ENCODE data around the gene HNRNPDL.
A peak's percentile ranks its signal among the peaks of the same experiment; 100 is the strongest.

HNRNPDL gene

GRCh38 chr4:82430964-82431745, 893 bp upstream of the HNRNPDL start:
- H3K9me3 ChIP-seq (replicated peaks in 1 of 2; ENCODE audit: control insufficient read depth in 2 of 2, insufficient read depth in 1 of 2, low read depth in 1 of 2, low read length in 2 of 2), result no peaks in the 10 kb centered on the region
- no peak overlapping the region for H2BK5ac ChIP-seq (ENCODE audit: low read length)
- H3K4me1 ChIP-seq (ENCODE audit: control insufficient read depth in 2 of 2, insufficient read depth in 1 of 2, low read depth in 1 of 2, low read length in 2 of 2), result peaks cover 4 to 8% of the 10 kb centered on the region in 2 donors
- H3K27me3 ChIP-seq (ENCODE audit: control insufficient read depth in 3 of 3, insufficient read depth in 3 of 3, low read depth in 1 of 3, low read length in 3 of 3), result no peaks in the 10 kb centered on the region
- WGBS, 2 donors (ENCODE audit: extremely low coverage in 2 of 2, insufficient read length in 2 of 2, insufficient replicate concordance in 1 of 2), result no CpG with 5 or more reads among the region's 33 CpGs
- H2AFZ ChIP-seq (ENCODE audit: low read length), result peak overlapping the region; percentile 93
- H2BK120ac ChIP-seq (ENCODE audit: low read depth, low read length), result no peak overlapping the region
- H3K79me1 ChIP-seq (ENCODE audit: low read depth, low read length), result peaks cover 4% of the 10 kb centered on the region
- no peak overlapping the region for H4K8ac ChIP-seq (ENCODE audit: low read depth, low read length)
- H3K4ac ChIP-seq (ENCODE audit: low read length), result no peak overlapping the region
- peak overlapping the region; percentile 70 for H3K9ac ChIP-seq (ENCODE audit: low read depth, low read length, poor library complexity)
- no peak overlapping the region for H3K27ac ChIP-seq (replicated peaks; ENCODE audit: low read length)
- peak overlapping the region; percentile 11 for H3K14ac ChIP-seq (ENCODE audit: low read length)
- peak overlapping the region; percentile 92 to 96 for H3K4me3 ChIP-seq (ENCODE audit: low read length in 2 of 2)
- H3K4me2 ChIP-seq (ENCODE audit: insufficient read depth, low read length, poor library complexity, severe bottlenecking), result peak overlapping the region; percentile 75
- H3K18ac ChIP-seq (ENCODE audit: low read length), result no peak overlapping the region
- no peak overlapping the region for H2BK12ac ChIP-seq (ENCODE audit: low read length)
- peaks cover 14 to 65% of the 10 kb centered on the region in 2 donors for H3K36me3 ChIP-seq (replicated peaks in 1 of 2; ENCODE audit: control insufficient read depth in 2 of 2, insufficient read depth in 2 of 2, low read length in 2 of 2)
- no peak for DNase-seq (ENCODE audit: low spot score)
- H2BK15ac ChIP-seq (ENCODE audit: low read length), result no peak overlapping the region
- no peak overlapping the region for H3K23ac ChIP-seq (ENCODE audit: low read depth, low read length, poor library complexity)
- no peak overlapping the region for H4K91ac ChIP-seq (ENCODE audit: low read depth, low read length, poor library complexity)
- no peak overlapping the region for H2AK5ac ChIP-seq (ENCODE audit: low read depth, low read length)

GRCh38 chr4:82429728-82430192, 502 bp downstream of the HNRNPDL start:
- Histone ChIP-seq H3K9ac (ENCODE audit: low read depth, low read length, poor library complexity) (peak overlapping the region; percentile 97), H3K4me1 (ENCODE audit: control insufficient read depth in 2 of 2, insufficient read depth in 1 of 2, low read depth in 1 of 2, low read length in 2 of 2) (peaks cover 6 to 8% of the 10 kb centered on the region in 2 donors), H3K23ac (ENCODE audit: low read depth, low read length, poor library complexity) (peak overlapping the region; percentile 98), H3K14ac (ENCODE audit: low read length) (peak overlapping the region; percentile 94), H3K4me3 (ENCODE audit: low read length in 2 of 2) (peak overlapping the region; percentile 92 to 98), H3K36me3 (replicated peaks in 1 of 2; ENCODE audit: control insufficient read depth in 2 of 2, insufficient read depth in 2 of 2, low read length in 2 of 2) (peaks cover 14 to 65% of the 10 kb centered on the region in 2 donors), H3K9me3 (replicated peaks in 1 of 2; ENCODE audit: control insufficient read depth in 2 of 2, insufficient read depth in 1 of 2, low read depth in 1 of 2, low read length in 2 of 2) (no peaks in the 10 kb centered on the region), H2AFZ (ENCODE audit: low read length) (peak overlapping the region; percentile 93), H3K27me3 (ENCODE audit: control insufficient read depth in 3 of 3, insufficient read depth in 3 of 3, low read depth in 1 of 3, low read length in 3 of 3) (no peaks in the 10 kb centered on the region), H2BK15ac (ENCODE audit: low read length) (peak overlapping the region; percentile 95), H4K8ac (ENCODE audit: low read depth, low read length) (no peak overlapping the region), H3K4ac (ENCODE audit: low read length) (peak overlapping the region; percentile 99), H4K91ac (ENCODE audit: low read depth, low read length, poor library complexity) (peak overlapping the region; percentile 3), H2BK12ac (ENCODE audit: low read length) (no peak overlapping the region), H3K79me1 (ENCODE audit: low read depth, low read length) (peaks cover 4% of the 10 kb centered on the region), H2AK5ac (ENCODE audit: low read depth, low read length) (peak overlapping the region; percentile 100), H2BK5ac (ENCODE audit: low read length) (peak overlapping the region; percentile 97), H2BK120ac (ENCODE audit: low read depth, low read length) (peak overlapping the region; percentile 67), H3K27ac (replicated peaks; ENCODE audit: low read length) (peak overlapping the region; percentile 98), H3K18ac (ENCODE audit: low read length) (peak overlapping the region; percentile 99), H3K4me2 (ENCODE audit: insufficient read depth, low read length, poor library complexity, severe bottlenecking) (peak overlapping the region; percentile 75)
- no peak for DNase-seq (ENCODE audit: low spot score)
- no CpG with 5 or more reads among the region's 58 CpGs for WGBS, 2 donors (ENCODE audit: extremely low coverage in 2 of 2, insufficient read length in 2 of 2, insufficient replicate concordance in 1 of 2)

GRCh38 chr4:82428969-82429727, 1.1 kb downstream of the HNRNPDL start:
- Histone ChIP-seq H3K4ac (ENCODE audit: low read length) (peak overlapping the region; percentile 99), H3K79me1 (ENCODE audit: low read depth, low read length) (peaks cover 4% of the 10 kb centered on the region), H3K4me2 (ENCODE audit: insufficient read depth, low read length, poor library complexity, severe bottlenecking) (peak overlapping the region; percentile 75), H3K14ac (ENCODE audit: low read length) (peak overlapping the region; percentile 100), H3K27me3 (ENCODE audit: control insufficient read depth in 3 of 3, insufficient read depth in 3 of 3, low read depth in 1 of 3, low read length in 3 of 3) (no peaks in the 10 kb centered on the region), H2AK5ac (ENCODE audit: low read depth, low read length) (peak overlapping the region; percentile 100), H3K9me3 (replicated peaks in 1 of 2; ENCODE audit: control insufficient read depth in 2 of 2, insufficient read depth in 1 of 2, low read depth in 1 of 2, low read length in 2 of 2) (no peaks in the 10 kb centered on the region), H3K4me3 (ENCODE audit: low read length in 2 of 2) (peak overlapping the region; percentile 92 to 98), H3K23ac (ENCODE audit: low read depth, low read length, poor library complexity) (peak overlapping the region; percentile 98), H2BK12ac (ENCODE audit: low read length) (no peak overlapping the region), H2BK120ac (ENCODE audit: low read depth, low read length) (peak overlapping the region; percentile 67), H4K8ac (ENCODE audit: low read depth, low read length) (no peak overlapping the region), H3K4me1 (ENCODE audit: control insufficient read depth in 2 of 2, insufficient read depth in 1 of 2, low read depth in 1 of 2, low read length in 2 of 2) (peaks cover 6 to 8% of the 10 kb centered on the region in 2 donors), H4K91ac (ENCODE audit: low read depth, low read length, poor library complexity) (peak overlapping the region; percentile 43), H3K36me3 (replicated peaks in 1 of 2; ENCODE audit: control insufficient read depth in 2 of 2, insufficient read depth in 2 of 2, low read length in 2 of 2) (peaks cover 16 to 67% of the 10 kb centered on the region in 2 donors), H2AFZ (ENCODE audit: low read length) (peak overlapping the region; percentile 93), H2BK15ac (ENCODE audit: low read length) (peak overlapping the region; percentile 95), H2BK5ac (ENCODE audit: low read length) (peak overlapping the region; percentile 99), H3K27ac (replicated peaks; ENCODE audit: low read length) (peak overlapping the region; percentile 98), H3K18ac (ENCODE audit: low read length) (peak overlapping the region; percentile 100), H3K9ac (ENCODE audit: low read depth, low read length, poor library complexity) (peak overlapping the region; percentile 99)
- DNase-seq (ENCODE audit: low spot score), result peak; percentile 97
- no CpG with 5 or more reads among the region's 83 CpGs for WGBS, 2 donors (ENCODE audit: extremely low coverage in 2 of 2, insufficient read length in 2 of 2, insufficient replicate concordance in 1 of 2)

- H3K27ac ChIP-seq (replicated peaks; ENCODE audit: low read length), result no peak overlapping the region
- H3K4me3 ChIP-seq (ENCODE audit: low read length in 2 of 2), result peak overlapping the region; percentile 92 to 98
- H3K23ac ChIP-seq (ENCODE audit: low read depth, low read length, poor library complexity), result no peak overlapping the region
- H3K4me2 ChIP-seq (ENCODE audit: insufficient read depth, low read length, poor library complexity, severe bottlenecking), result no peak overlapping the region
- no peak overlapping the region for H3K4ac ChIP-seq (ENCODE audit: low read length)
- no peak overlapping the region for H2AFZ ChIP-seq (ENCODE audit: low read length)
- H3K9me3 ChIP-seq (replicated peaks in 1 of 2; ENCODE audit: control insufficient read depth in 2 of 2, insufficient read depth in 1 of 2, low read depth in 1 of 2, low read length in 2 of 2), result no peaks in the 10 kb centered on the region
- WGBS, 2 donors (ENCODE audit: extremely low coverage in 2 of 2, insufficient read length in 2 of 2, insufficient replicate concordance in 1 of 2), result no CpG with 5 or more reads among the region's 14 CpGs
- H3K18ac ChIP-seq (ENCODE audit: low read length), result no peak overlapping the region
- H3K36me3 ChIP-seq (replicated peaks in 1 of 2; ENCODE audit: control insufficient read depth in 2 of 2, insufficient read depth in 2 of 2, low read length in 2 of 2), result peaks cover 16 to 67% of the 10 kb centered on the region in 2 donors
- H3K14ac ChIP-seq (ENCODE audit: low read length), result no peak overlapping the region
- H4K8ac ChIP-seq (ENCODE audit: low read depth, low read length), result no peak overlapping the region
- H4K91ac ChIP-seq (ENCODE audit: low read depth, low read length, poor library complexity), result no peak overlapping the region
- no peaks in the 10 kb centered on the region for H3K27me3 ChIP-seq (ENCODE audit: control insufficient read depth in 3 of 3, insufficient read depth in 3 of 3, low read depth in 1 of 3, low read length in 3 of 3)
- H2BK5ac ChIP-seq (ENCODE audit: low read length), result peak overlapping the region; percentile 99
- DNase-seq (ENCODE audit: low spot score), result no peak
- no peak overlapping the region for H2AK5ac ChIP-seq (ENCODE audit: low read depth, low read length)
- H2BK12ac ChIP-seq (ENCODE audit: low read length), result no peak overlapping the region
- H2BK15ac ChIP-seq (ENCODE audit: low read length), result no peak overlapping the region
- peaks cover 6 to 8% of the 10 kb centered on the region in 2 donors for H3K4me1 ChIP-seq (ENCODE audit: control insufficient read depth in 2 of 2, insufficient read depth in 1 of 2, low read depth in 1 of 2, low read length in 2 of 2)
- H2BK120ac ChIP-seq (ENCODE audit: low read depth, low read length), result no peak overlapping the region
- H3K9ac ChIP-seq (ENCODE audit: low read depth, low read length, poor library complexity), result no peak overlapping the region
- peaks cover 4% of the 10 kb centered on the region for H3K79me1 ChIP-seq (ENCODE audit: low read depth, low read length)
Measured at GRCh38 chr4:82428526-82428968, 1.7 kb downstream of the HNRNPDL start.
